ENCODE measurements around the gene SERPINA10.

- no peak for TF ChIP-seq CTCF (IDR thresholded peaks at IDR 0.05)
- no peak for TF ChIP-seq POLR2AphosphoS5 (IDR thresholded peaks at IDR 0.05)
- TF ChIP-seq POLR2A (IDR thresholded peaks at IDR 0.05) = no peak
- TF ChIP-seq EP300 (IDR thresholded peaks at IDR 0.05) = no peak
Observed at GRCh38 chr14:94340533-94340932, 47.5 kb upstream of the SERPINA10 start.

Data from gastroesophageal sphincter (tissue), 3 donors.